GM18508 (cell line): Measurements from ENCODE around the gene LRRTM2.
"Not testable (repeated sequence)": the region's sequence is repeated elsewhere in the genome, so short reads cannot be mapped to it uniquely, and the experiment has no call there.

Source experiments
- ATAC-seq: cut with Tn5 transposase; IDR thresholded peaks from one replicate; pipeline ENCODE4 v1.9.1; 2021; ENCODE audit warnings: moderate number of reproducible peaks; ENCODE audit not compliant: insufficient read depth, unreplicated experiment

Gene LRRTM2, protein sequence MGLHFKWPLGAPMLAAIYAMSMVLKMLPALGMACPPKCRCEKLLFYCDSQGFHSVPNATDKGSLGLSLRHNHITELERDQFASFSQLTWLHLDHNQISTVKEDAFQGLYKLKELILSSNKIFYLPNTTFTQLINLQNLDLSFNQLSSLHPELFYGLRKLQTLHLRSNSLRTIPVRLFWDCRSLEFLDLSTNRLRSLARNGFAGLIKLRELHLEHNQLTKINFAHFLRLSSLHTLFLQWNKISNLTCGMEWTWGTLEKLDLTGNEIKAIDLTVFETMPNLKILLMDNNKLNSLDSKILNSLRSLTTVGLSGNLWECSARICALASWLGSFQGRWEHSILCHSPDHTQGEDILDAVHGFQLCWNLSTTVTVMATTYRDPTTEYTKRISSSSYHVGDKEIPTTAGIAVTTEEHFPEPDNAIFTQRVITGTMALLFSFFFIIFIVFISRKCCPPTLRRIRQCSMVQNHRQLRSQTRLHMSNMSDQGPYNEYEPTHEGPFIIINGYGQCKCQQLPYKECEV

DNA sequence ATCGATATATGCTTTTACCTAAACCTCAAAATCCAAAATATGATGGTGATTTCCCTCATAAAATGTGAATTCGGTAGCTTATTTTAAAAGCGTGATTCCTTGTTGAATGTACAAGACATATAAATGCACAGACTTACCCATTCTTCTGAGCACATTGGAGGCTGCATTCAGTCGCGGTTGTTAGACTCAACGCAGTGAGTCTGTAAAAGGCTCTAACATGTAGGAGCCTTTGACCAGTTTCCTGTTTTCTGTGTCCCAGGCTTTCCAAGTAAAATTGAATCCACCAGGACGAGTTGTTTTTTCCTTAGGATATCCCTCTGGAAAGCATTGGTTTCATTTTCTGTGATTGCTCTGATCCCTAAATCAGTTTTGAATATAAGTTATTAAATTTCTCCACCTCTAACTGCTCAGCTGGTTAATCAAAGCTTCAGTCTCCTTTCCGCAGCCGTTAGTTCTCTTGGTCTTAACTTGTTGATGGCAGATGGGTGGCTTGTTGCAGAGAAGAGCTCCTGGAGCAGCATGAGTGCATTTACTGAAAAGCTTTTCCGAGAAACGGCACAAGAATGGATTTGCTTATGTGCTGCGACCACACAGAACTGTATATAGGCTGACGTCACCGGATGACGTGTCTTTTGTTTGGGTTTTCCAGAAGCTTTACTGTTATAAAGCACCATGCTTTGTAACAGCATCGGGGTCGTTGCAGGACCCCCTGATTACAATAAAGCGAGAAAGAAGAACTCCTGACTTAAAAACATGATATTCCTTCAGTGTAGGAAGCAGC, at the start of gene LRRTM2:
Gene LRRTM2, minus strand, starts transcription at position 565 of the 781 bp plus-strand sequence. Its CDS starts 424 bp downstream, at position 141.
- ATAC-seq: no peak

- ATAC-seq: no peak
Observed at GRCh38 chr5:138922494-138922893, 47.4 kb upstream of the LRRTM2 start.

DNA sequence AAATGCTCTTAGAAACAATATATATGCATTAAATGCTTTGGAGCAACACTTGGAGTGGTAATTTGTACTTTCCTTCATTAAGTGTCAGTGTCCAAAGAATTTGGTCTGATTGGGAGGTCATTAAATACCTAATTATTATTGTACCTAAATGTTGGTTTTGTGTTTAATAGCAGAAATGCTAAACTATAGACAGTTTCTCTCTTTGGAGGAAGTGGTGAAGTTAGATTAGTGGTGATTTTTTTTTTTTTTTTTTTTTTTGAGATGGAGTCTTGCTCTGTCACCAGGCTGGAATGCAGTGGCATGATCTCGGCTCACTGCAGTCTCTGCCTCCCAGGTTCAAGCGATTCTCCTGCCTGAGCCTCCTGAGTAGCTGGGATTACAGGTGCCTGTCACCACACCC, 46.2 kb upstream of the LRRTM2 start:
- ATAC-seq: not testable (repeated sequence)

GRCh38 chr5:138920181-138920580, 45.0 kb upstream of the LRRTM2 start:
- ATAC-seq: no peak

DNA sequence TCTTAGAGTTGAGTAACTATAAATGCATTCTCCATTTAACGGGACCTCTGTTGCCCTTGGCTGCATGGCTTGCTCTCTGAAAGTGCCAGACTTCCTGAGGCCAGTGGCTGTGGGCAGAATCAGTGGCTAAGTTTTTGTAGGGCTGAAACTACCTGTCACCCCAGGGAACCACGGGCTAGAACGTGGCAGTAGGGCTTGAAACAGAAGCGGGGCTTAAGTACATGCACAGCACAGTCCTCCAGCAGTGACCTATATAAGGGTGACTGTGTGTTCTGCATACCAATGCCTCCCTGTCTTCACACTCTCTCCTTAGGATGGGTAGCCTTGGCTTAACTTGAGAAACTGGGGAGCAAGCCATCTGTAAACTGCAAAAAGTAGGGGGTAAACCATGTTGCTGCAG, 43.6 kb upstream of the LRRTM2 start:
- ATAC-seq: no peak

- ATAC-seq: no peak
Observed at GRCh38 chr5:138914338-138914737, 39.2 kb upstream of the LRRTM2 start.

DNA sequence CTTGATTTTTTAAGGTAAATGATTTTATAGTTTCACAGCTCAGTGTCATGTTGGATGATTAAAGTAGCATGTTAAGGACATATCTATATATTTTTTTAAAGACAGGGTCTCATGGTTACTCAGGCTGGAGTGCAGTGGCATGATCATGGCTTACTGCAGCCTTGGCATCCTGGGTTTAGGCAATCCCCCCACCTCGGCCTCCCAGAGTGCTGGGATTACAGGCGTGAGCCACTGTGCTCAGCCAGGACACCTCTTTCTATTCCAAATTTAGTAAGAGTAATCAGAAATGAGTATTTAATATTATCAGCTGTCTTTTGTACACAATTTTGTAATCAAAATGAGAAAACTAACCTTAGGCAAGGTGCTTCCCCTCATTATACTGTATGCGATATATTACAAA, 38.6 kb upstream of the LRRTM2 start:
- ATAC-seq: no peak

GRCh38 chr5:138912093-138912492, 37.0 kb upstream of the LRRTM2 start:
- ATAC-seq: no peak

GRCh38 chr5:138911441-138911840, 36.3 kb upstream of the LRRTM2 start:
- ATAC-seq: no peak

GRCh38 chr5:138910546-138911185, 35.5 kb upstream of the LRRTM2 start:
- ATAC-seq: no peak

DNA sequence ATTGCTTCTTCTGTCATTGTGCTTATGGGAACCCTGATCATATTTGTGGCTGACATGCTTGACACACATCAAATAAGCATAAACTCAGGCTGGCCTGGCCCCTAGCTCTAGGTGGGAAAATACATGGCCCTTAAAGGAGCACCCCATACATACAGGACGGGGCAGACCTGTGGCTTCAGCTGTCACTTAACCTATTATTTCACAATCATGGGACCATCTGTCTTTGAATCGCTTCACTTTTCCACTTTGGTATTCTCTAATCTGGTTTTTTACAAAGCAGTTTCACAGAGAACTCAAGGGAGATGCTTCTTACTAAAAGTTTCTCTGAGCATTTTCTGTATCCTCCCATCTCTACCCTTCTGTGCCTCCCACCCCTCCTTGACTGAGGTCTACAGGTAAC, 34.6 kb upstream of the LRRTM2 start:
- no peak for ATAC-seq

- no peak for ATAC-seq
Observed at GRCh38 chr5:138905541-138905940, 30.4 kb upstream of the LRRTM2 start.

DNA sequence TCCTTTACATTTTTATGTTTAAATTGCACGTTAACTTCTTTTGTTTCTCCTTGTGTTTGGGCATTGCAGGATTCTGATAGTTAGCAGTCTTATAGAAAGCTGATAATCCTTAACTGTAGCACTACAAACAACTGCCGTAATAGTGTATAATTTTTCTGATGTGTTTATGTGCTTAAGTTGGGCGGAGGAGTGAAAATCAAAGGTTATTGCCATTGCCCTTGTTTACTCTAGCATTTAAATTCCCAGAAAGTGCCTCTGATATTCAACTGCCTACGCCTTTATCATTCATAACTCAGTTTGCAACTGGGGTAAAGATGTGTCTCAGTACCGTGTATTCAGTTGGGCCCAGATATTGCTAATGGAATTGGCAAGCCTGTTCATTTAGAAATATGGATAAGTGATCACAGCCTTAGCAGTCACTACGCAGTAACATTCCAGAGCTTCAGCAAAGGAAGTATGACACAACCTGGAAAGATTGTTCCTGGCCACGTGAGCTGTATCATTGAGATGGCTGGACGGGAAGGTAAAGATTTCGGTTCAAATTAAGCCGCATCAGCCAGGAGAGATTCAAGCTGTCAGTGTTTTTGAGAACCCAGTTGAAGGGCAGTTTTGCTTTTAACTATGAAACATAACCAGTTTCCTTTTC, 28.1 kb upstream of the LRRTM2 start:
- no peak for ATAC-seq

- no peak for ATAC-seq
Observed at GRCh38 chr5:138901716-138902115, 26.6 kb upstream of the LRRTM2 start.

DNA sequence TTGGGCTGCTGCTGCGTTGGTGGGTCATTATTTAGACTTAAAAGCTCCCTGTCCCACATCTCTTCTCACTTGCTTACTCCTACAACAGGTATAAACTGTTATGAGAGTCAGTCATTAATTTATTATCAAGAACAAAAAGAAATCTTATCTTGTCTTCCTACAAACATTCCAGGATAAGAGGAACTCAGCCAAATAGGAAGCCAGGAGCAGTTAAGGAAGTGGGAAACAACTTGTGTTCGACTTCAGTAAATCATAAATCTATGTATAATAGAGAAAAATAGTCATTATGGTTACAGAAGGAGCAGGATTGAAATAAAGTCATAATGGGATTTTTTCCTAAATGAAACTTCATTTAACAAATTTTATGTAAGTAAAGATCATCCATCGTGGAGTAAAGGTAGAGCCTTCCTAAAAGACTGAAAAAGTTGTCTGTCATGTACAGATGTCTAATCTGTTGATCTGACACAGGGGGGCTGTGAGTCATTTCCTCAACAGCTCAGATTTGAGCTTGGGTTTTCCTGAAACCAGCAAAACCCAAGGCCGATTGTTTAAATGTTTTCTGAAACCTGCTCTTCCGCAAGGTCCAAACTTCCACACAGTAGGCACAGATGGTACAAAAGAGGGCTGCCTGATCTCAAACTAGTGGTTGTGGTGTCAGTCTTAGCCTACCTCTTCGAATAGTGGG, 25.3 kb upstream of the LRRTM2 start:
- no peak for ATAC-seq

GRCh38 chr5:138898742-138899141, 23.6 kb upstream of the LRRTM2 start:
- no peak for ATAC-seq

- no peak for ATAC-seq
Observed at GRCh38 chr5:138898299-138898698, 23.2 kb upstream of the LRRTM2 start.

DNA sequence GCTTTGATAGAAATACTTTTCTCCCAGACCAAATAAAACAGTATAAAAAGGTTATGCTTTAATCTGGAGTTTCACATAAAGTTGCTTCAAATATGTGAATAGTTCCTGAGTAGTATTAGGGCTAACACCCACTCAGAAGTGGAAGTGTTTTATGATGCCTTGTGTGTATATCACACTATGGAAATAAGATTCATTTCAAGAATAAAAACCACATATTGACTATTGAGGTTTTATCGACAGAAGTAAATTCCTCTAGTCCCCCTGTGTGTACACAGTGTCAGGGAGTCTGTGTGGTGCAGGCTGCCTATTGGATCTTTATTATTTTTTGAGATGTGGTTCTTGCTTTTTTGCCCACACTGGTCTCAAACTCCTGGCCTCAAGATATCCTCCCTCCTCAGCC, 20.8 kb upstream of the LRRTM2 start:
- ATAC-seq: no peak

GRCh38 chr5:138890644-138891043, 15.5 kb upstream of the LRRTM2 start:
- ATAC-seq: no peak

DNA sequence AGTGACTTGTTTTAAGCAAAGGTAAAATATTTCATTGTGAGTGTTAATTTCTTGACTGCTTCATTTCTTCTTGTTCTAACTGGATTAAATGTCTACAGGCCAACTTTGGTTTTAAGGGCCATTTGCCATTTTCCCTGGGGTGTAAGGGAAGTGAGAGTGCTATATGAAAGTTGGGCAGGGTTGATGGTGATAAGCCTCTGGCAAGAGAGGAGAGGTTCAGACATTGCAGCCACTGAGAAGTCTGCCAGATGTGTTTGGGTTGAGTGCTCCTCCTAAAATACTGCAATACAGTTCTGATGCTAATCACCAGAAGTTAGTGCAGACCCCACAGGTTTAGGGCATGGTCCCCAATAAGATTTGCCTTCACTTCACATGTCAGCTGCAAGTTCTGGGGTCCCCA, 14.9 kb upstream of the LRRTM2 start:
- ATAC-seq: no peak
